A549 (cell line): ENCODE measurements around the gene CDH22. TPM values are rescaled to one million over a fixed set of nuclear protein-coding genes. Genes with fewer than 3 reads are reported as not detected.

Experiments used
- ATAC-seq, 2 experiments: fragments of 200-7000 bp in 1 of 2; fragments of >200 bp in 1 of 2; cut with Nextera tagmentation in 1 of 2; cut with Tn5 transposase in 1 of 2; 3 replicates each; pipeline versions ENCODE4 v1.8.0 to v1.9.1; 2018 to 2020; ENCODE audit warnings: mild to moderate bottlenecking in 1 of 2, moderate library complexity in 1 of 2
- CTCF ChIA-PET: fragments of 300-600 bp; sonication (Branson Sonifier 250); formaldehyde crosslinking; extraction: SDS; loops from one replicate; lab custom pipeline; 2021; ENCODE audit warnings: antibody characterized with exemption, inconsistent platforms; lab: Yijun Ruan, JAX
- POLR2A ChIA-PET: fragments of 350-600 bp; formaldehyde crosslinking; extraction: SDS; loops from one replicate; lab custom pipeline; 2021; ENCODE audit warnings: antibody characterized with exemption, inconsistent platforms; lab: Yijun Ruan, JAX
- DNase-seq, 2 experiments: peaks; one replicate each; pipeline versions ENCODE4 v3.0.0 to v3.0.0-alpha.2; 2011 to 2016; ENCODE audit warnings: low read depth in 1 of 2, low spot score in 1 of 2
- FAIRE-seq: peaks from 2 replicates; lab custom pipeline; 2011; peaks lifted over from hg19 to GRCh38; lab: Jason Lieb, UNC
- H3K27ac ChIP-seq, 2 experiments: fragments of >200 bp; sonication (Bioruptor Twin); formaldehyde crosslinking; 3 replicates each; pipeline ENCODE4 v1.5.1; 2016 to 2017
- H3K4me1 ChIP-seq: fragments of >200 bp; sonication (Bioruptor Twin); formaldehyde crosslinking; 3 replicates; pipeline ENCODE4 v1.6.1; 2016
- H3K4me2 ChIP-seq: fragments of >200 bp; sonication (Bioruptor Twin); formaldehyde crosslinking; 3 replicates; pipeline ENCODE4 v1.6.1; 2016
- H3K4me3 ChIP-seq: fragments of >200 bp; sonication (Bioruptor Twin); formaldehyde crosslinking; 3 replicates; pipeline ENCODE4 v1.5.1; 2016
- H3K9me3 ChIP-seq: fragments of >200 bp; sonication (Bioruptor Twin); formaldehyde crosslinking; 3 replicates; pipeline ENCODE4 v1.6.1; 2016
- CBX2 ChIP-seq: fragments of 200-600 bp; sonication (generic); IDR thresholded peaks from 2 replicates; pipeline ENCODE4 v1.6.1; 2016; ENCODE audit warnings: low read depth, mild to moderate bottlenecking, borderline replicate concordance
- CHD2 ChIP-seq: fragments of 150-350 bp; IDR thresholded peaks from 2 replicates; pipeline ENCODE4 v1.6.1; 2014; ENCODE audit warnings: low read length; ENCODE audit not compliant: partially characterized antibody
- CTCF ChIP-seq: fragments of >200 bp; sonication (Bioruptor Twin); formaldehyde crosslinking; IDR thresholded peaks from 3 replicates; pipeline ENCODE4 v1.5.1; 2016
- HEYL ChIP-seq: fragments of 250-450 bp; sonication (Bioruptor Pico); IDR thresholded peaks from 2 replicates; pipeline ENCODE4 v1.8.0; 2021; ENCODE audit warnings: mild to moderate bottlenecking, moderate library complexity
- HOXA7 ChIP-seq: fragments of 250-450 bp; sonication (Bioruptor Pico); IDR thresholded peaks from 2 replicates; pipeline ENCODE4 v1.5.0; 2020; ENCODE audit warnings: mild to moderate bottlenecking, moderate library complexity
- HOXB5 ChIP-seq: fragments of 250-450 bp; sonication (Bioruptor Pico); IDR thresholded peaks from 2 replicates; pipeline ENCODE4 v1.5.0; 2020; ENCODE audit warnings: mild to moderate bottlenecking, moderate library complexity
- KDM1A ChIP-seq: fragments of 200-600 bp; sonication (generic); IDR thresholded peaks from 2 replicates; pipeline ENCODE4 v1.6.1; 2016; ENCODE audit warnings: low read depth, mild to moderate bottlenecking
- MAFK ChIP-seq: fragments of 450-650 bp; IDR thresholded peaks from 2 replicates; pipeline ENCODE4 v1.6.1; 2014; ENCODE audit not compliant: partially characterized antibody
- POLR2AphosphoS2 ChIP-seq: conservative IDR thresholded peaks from 2 replicates; pipeline ENCODE4 v1.6.1; 2012; ENCODE audit warnings: low read length, improper control_type of control experiment, inconsistent platforms
- RAD21 ChIP-seq, 2 experiments: fragments of >200 bp in 1 of 2; sonication (Bioruptor Twin) in 1 of 2; formaldehyde crosslinking in 1 of 2; IDR thresholded peaks in 1 of 2; conservative IDR thresholded peaks in 1 of 2; 2 replicates in 1 of 2; 3 replicates in 1 of 2; pipeline ENCODE4 v1.6.1; 2012 to 2018; ENCODE audit warnings: inconsistent platforms in 1 of 2
- RNF2 ChIP-seq: fragments of 200-600 bp; sonication (generic); IDR thresholded peaks from 2 replicates; pipeline ENCODE4 v1.6.1; 2016; ENCODE audit warnings: low read depth, mild to moderate bottlenecking, antibody characterized with exemption, moderate library complexity, borderline replicate concordance
- SMC3 ChIP-seq: fragments of >200 bp; sonication (Bioruptor Twin); formaldehyde crosslinking; IDR thresholded peaks from 3 replicates; pipeline ENCODE4 v1.6.1; 2018; ENCODE audit warnings: inconsistent platforms
- TP53 ChIP-seq: fragments of 250-450 bp; sonication (Bioruptor Pico); IDR thresholded peaks from 2 replicates; pipeline ENCODE4 v1.5.0; 2021; ENCODE audit warnings: mild to moderate bottlenecking, moderate library complexity
- USF2 ChIP-seq: fragments of 450-650 bp; IDR thresholded peaks from 2 replicates; pipeline ENCODE4 v1.6.1; 2014; ENCODE audit warnings: antibody characterized with exemption
- ZSCAN20 ChIP-seq: fragments of 250-450 bp; sonication (Bioruptor Pico); IDR thresholded peaks from 2 replicates; pipeline ENCODE4 v1.8.0; 2022; ENCODE audit warnings: mild to moderate bottlenecking, moderate library complexity
- WGBS: methylation state at CpG from one replicate; pipeline ENCODE4 v1.1.6; 2017; ENCODE audit errors: missing lambda C conversion rate; 5-methylcytosine and 5-hydroxymethylcytosine counted together
- polyA plus RNA-seq, 4 experiments: library from polyadenylated mRNA; depleted of rRNA in 3 of 4; stranded (reverse); fragments of >200 nt; fragmentation: RNase III in 1 of 4; extraction: RNeasy Plus Mini Kit Qiagen cat#74134 plus additional on column Dnase treatment in 1 of 4; gene quantifications; 2 replicates in 3 of 4; 3 replicates in 1 of 4; pipeline ENCODE4 v1.2.3, GENCODE V29; 2011 to 2017

CDH22 gene
- polyA plus RNA-seq, 2 of the 4 experiments (the other 2 are of a cell fraction): not detected

- TF ChIP-seq USF2: no peak
Measured at GRCh38 chr20:46307999-46308257, 370 bp downstream of the CDH22 start (continued).

GRCh38 chr20:46307139-46307998, 929 bp downstream of the CDH22 start:
- Histone ChIP-seq H3K9me3 (no peaks in the 10 kb centered on the region), H3K27ac (peak overlapping the region in 1 of 2 experiments; percentile 70; a peak in 4 of 6 replicates), H3K4me3 (peak overlapping the region; percentile 55), H3K4me2 (peak overlapping the region; percentile 98), H3K4me1 (peaks cover 3% of the 10 kb centered on the region)
- 2% methylated on average over 6 of the region's 90 CpGs for WGBS
- ATAC-seq (peak; percentile 65 to 91; a peak in 5 of 6 replicates), FAIRE-seq (no peak)
- ChIA-PET POLR2A (interaction anchor here (1.0 kb wide), 1 partner anchor 131 kb away, joined by 3 read pairs; no protein-coding TSS in a partner anchor), CTCF (interaction anchor here (0.6 to 5.4 kb wide), 44 partner anchors 8 to 373 kb away, joined by 3 to 46 read pairs (median 4); partner anchors contain the start of gene ELMO2)
- TF ChIP-seq RAD21 (conservative IDR thresholded peaks at IDR 0.05 in 1 of 2, IDR thresholded peaks at IDR 0.05 in 1 of 2): peak; percentile 72
- no peak for TF ChIP-seq HOXA7 (CRISPR knock-in tag)
- TF ChIP-seq HOXB5 (CRISPR knock-in tag): no peak
- peak; percentile 72 for TF ChIP-seq SMC3
- TF ChIP-seq ZSCAN20 (CRISPR knock-in tag): no peak
- TF ChIP-seq POLR2AphosphoS2: no peak
- TF ChIP-seq CTCF: peak; percentile 74
- no peak for TF ChIP-seq CBX2
- TF ChIP-seq HEYL (CRISPR knock-in tag): no peak
- TF ChIP-seq MAFK: no peak
- no peak for TF ChIP-seq CHD2
- TF ChIP-seq, all 56 proteins: peak for 3
- peak; percentile 69 to 87 for DNase-seq

- WGBS: 19% methylated on average over 10 of the region's 10 CpGs
- Histone ChIP-seq H3K27ac (no peak overlapping the region), H3K4me3 (no peak overlapping the region), H3K9me3 (no peaks in the 10 kb centered on the region), H3K4me2 (no peak overlapping the region), H3K4me1 (peaks cover under 1% of the 10 kb centered on the region)
- FAIRE-seq (no peak), DNase-seq (no peak), ATAC-seq (peak in 1 of 2 experiments; percentile 18; a peak in 3 of 6 replicates)
- CTCF ChIA-PET: interaction anchor here (0.6 to 5.4 kb wide), 37 partner anchors 11 to 373 kb away, joined by 3 to 46 read pairs (median 4); partner anchors contain the start of gene ELMO2
- TF ChIP-seq RNF2 (no peak), TP53 (CRISPR knock-in tag) (no peak)
- POLR2A ChIA-PET: interaction anchor here (1.0 kb wide), 1 partner anchor 131 kb away, joined by 3 read pairs; no protein-coding TSS in a partner anchor
Measured at GRCh38 chr20:46306743-46307138, 1.6 kb downstream of the CDH22 start.

- H3K4me3 ChIP-seq: no peak overlapping the region
- no peak for ATAC-seq
- H3K27ac ChIP-seq: no peak overlapping the region
- H3K9me3 ChIP-seq: no peaks in the 10 kb centered on the region
- no peak for FAIRE-seq
- H3K4me2 ChIP-seq: no peak overlapping the region
- H3K4me1 ChIP-seq: no peaks in the 10 kb centered on the region; the same call in 2 of the 3 replicates
- WGBS: 60% methylated on average over 6 of the region's 9 CpGs
- TF ChIP-seq CHD2 (no peak), KDM1A (no peak)
- POLR2A ChIA-PET: no interaction called here
- CTCF ChIA-PET: interaction anchor here (1.0 to 5.4 kb wide), 17 partner anchors 10 to 254 kb away, joined by 3 to 46 read pairs (median 10); partner anchors contain the start of gene ELMO2
- DNase-seq: no peak
Measured at GRCh38 chr20:46305973-46306360, 2.3 kb downstream of the CDH22 start.
